ENCODE measurements around the gene RUNX2. TPM values are rescaled to one million over a fixed set of nuclear protein-coding genes. Genes with fewer than 3 reads are reported as not detected.

The RUNX2 gene
- total RNA-seq, 4 donors from 2014 or later, result 1.4 to 3.6 (median 2.3) TPM

DNA sequence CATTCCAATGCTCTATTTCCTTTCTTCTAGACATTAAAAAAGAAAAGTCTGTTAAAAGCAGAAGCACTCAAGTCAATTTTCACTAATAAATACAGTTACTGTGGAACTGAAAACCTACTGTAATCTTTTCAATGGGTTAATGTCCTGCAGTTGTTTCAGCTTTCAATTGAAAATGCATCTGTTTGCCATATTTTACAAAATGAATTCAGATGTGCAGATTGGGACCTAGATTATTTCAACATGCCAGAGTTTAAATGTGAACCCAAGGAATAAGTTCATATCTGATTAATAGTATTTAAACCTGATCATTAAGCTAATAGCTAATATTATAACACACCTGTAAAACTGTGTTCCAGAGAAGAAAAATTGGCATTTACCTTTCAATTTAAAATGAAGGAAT is 39.9 kb downstream of the RUNX2 start:
- no peak for DNase-seq
- intact Hi-C loops (cut with DNase I), result no loop called here
- H3K36me3 ChIP-seq, result no peaks in the 10 kb centered on the region
- H3K4me3 ChIP-seq, result no peak overlapping the region
- TF ChIP-seq CTCF (IDR thresholded peaks at IDR 0.05), result no peak
- no peak for TF ChIP-seq POLR2A (IDR thresholded peaks at IDR 0.05)
- no peaks in the 10 kb centered on the region for H3K4me1 ChIP-seq
- H3K27me3 ChIP-seq, result no peaks in the 10 kb centered on the region
- no peaks in the 10 kb centered on the region for H3K9me3 ChIP-seq
- H3K27ac ChIP-seq, result no peak overlapping the region

DNA sequence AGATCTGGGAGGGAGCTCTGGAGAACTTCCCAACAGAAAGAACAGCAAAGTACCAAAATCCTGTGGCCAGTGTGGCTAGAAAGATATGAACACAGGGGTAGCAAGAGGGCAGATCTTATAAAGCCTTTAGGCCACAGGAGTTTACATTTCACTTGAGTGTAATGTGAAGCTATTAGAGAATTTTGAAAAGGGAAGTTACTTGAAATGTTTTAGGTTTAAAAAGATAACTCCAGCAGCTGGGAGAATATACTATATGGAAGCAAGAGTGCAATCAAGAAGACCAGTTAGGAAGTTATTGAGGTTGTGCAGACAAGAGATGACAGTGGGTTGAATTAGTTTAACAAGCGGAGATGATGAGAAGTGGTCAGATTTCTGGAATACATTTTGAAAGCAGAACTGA is 41.7 kb downstream of the RUNX2 start:
- no peak for TF ChIP-seq CTCF (IDR thresholded peaks at IDR 0.05)
- no peak for TF ChIP-seq POLR2A (IDR thresholded peaks at IDR 0.05)
- H3K4me3 ChIP-seq, result no peak overlapping the region
- H3K27me3 ChIP-seq, result no peaks in the 10 kb centered on the region
- no peaks in the 10 kb centered on the region for H3K4me1 ChIP-seq
- DNase-seq, result no peak
- intact Hi-C loops (cut with DNase I), result no loop called here
- no peaks in the 10 kb centered on the region for H3K36me3 ChIP-seq
- H3K9me3 ChIP-seq, result no peaks in the 10 kb centered on the region
- 81 to 84% methylated on average over 1 of the region's 1 CpG for WGBS, 2 donors
- no peak overlapping the region for H3K27ac ChIP-seq

- Histone ChIP-seq H3K27me3 (no peaks in the 10 kb centered on the region), H3K27ac (no peak overlapping the region), H3K4me1 (peaks cover 0 to 9% (median 0%) of the 10 kb centered on the region in 3 donors), H3K9me3 (no peaks in the 10 kb centered on the region), H3K4me3 (no peak overlapping the region), H3K36me3 (no peaks in the 10 kb centered on the region)
- intact Hi-C loops (cut with DNase I), result no loop called here
- no peak for TF ChIP-seq CTCF (IDR thresholded peaks at IDR 0.05)
- 87 to 89% methylated on average over 3 of the region's 3 CpGs for WGBS, 2 donors
- no peak for DNase-seq
Measured at GRCh38 chr6:45371924-45372573, 43.9 kb downstream of the RUNX2 start.

DNA sequence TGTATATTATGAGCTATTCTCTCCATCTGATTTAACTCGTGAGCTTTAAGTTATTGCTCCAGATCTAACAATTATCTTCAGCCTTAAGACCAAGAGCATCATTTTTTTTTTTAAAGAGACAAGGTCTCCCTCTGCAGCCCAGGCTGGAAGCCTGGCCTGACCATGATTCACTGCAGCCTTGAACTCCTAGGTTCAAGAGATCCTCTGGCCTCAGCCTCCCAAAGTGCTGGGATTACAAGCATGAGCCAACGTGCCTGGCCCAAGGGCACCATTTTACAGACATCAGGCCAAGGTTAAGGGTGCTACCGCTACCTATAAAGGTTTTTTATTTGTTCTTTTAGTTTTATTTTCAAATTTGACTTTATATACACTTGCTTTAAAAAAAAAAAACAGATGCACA is 47.3 kb downstream of the RUNX2 start:
- DNase-seq, result no peak
- intact Hi-C loops (cut with DNase I), result no loop called here
- WGBS, 2 donors, result 84 to 85% methylated on average over 3 of the region's 3 CpGs
- Histone ChIP-seq H3K4me3 (no peak overlapping the region), H3K27me3 (no peaks in the 10 kb centered on the region), H3K27ac (no peak overlapping the region), H3K4me1 (peaks cover 0 to 20% (median 6%) of the 10 kb centered on the region in 3 donors), H3K9me3 (no peaks in the 10 kb centered on the region), H3K36me3 (no peaks in the 10 kb centered on the region)
- no peak for TF ChIP-seq CTCF (IDR thresholded peaks at IDR 0.05)
- TF ChIP-seq POLR2A (IDR thresholded peaks at IDR 0.05), result no peak

- 34 to 36% methylated on average over 11 of the region's 11 CpGs for WGBS, 2 donors
- intact Hi-C loops (cut with DNase I), result no loop called here
- peak overlapping the region in 3 of 4 donors; percentile 96 to 98 (median 98) for H3K27ac ChIP-seq
Measured at GRCh38 chr6:45376310-45377042, 48.3 kb downstream of the RUNX2 start.

More at GRCh38 chr6:45376310-45377042, 48.3 kb downstream of the RUNX2 start:
- Histone ChIP-seq H3K4me1 (peaks cover 0 to 20% (median 6%) of the 10 kb centered on the region in 3 donors), H3K4me3 (peak overlapping the region; percentile 63 to 98 (median 86)), H3K9me3 (no peaks in the 10 kb centered on the region), H3K36me3 (no peaks in the 10 kb centered on the region), H3K27me3 (no peaks in the 10 kb centered on the region)
- no peak for TF ChIP-seq CTCF (IDR thresholded peaks at IDR 0.05)
- TF ChIP-seq POLR2A (IDR thresholded peaks at IDR 0.05), result no peak
- DNase-seq, result no peak

All from esophagus squamous epithelium (tissue), 5 donors.